BE2C (cell line): ENCODE measurements around the gene LIPK.
"Not testable (repeated sequence)": the region's sequence is repeated elsewhere in the genome, so short reads cannot be mapped to it uniquely, and the experiment has no call there.

Source experiments
- DNase-seq: peaks from one replicate; pipeline ENCODE4 v3.0.0-alpha.2; 2020
- H3K27me3 ChIP-seq: fragments of 250-450 bp; sonication (Bioruptor Pico); 2 replicates; pipeline ENCODE4 v1.5.1; 2020; ENCODE audit warnings: mild to moderate bottlenecking
- H3K36me3 ChIP-seq: fragments of 250-450 bp; sonication (Bioruptor Pico); 2 replicates; pipeline ENCODE4 v1.5.1; 2020; ENCODE audit warnings: mild to moderate bottlenecking
- H3K4me1 ChIP-seq: fragments of 250-450 bp; sonication (Bioruptor Pico); 2 replicates; pipeline ENCODE4 v1.5.1; 2020
- H3K4me3 ChIP-seq: 2 replicates; pipeline ENCODE4 v1.5.1; 2011; ENCODE audit warnings: low read depth, low read length
- H3K9me3 ChIP-seq: fragments of 250-450 bp; sonication (Bioruptor Pico); 2 replicates; pipeline ENCODE4 v1.5.1; 2020
- TF ChIP-seq, protein P1 (sequence below): IDR thresholded peaks from 2 replicates; pipeline ENCODE4 v1.5.1; 2012; ENCODE audit warnings: mild to moderate bottlenecking, low read depth, low read length

Gene LIPK

DNA sequence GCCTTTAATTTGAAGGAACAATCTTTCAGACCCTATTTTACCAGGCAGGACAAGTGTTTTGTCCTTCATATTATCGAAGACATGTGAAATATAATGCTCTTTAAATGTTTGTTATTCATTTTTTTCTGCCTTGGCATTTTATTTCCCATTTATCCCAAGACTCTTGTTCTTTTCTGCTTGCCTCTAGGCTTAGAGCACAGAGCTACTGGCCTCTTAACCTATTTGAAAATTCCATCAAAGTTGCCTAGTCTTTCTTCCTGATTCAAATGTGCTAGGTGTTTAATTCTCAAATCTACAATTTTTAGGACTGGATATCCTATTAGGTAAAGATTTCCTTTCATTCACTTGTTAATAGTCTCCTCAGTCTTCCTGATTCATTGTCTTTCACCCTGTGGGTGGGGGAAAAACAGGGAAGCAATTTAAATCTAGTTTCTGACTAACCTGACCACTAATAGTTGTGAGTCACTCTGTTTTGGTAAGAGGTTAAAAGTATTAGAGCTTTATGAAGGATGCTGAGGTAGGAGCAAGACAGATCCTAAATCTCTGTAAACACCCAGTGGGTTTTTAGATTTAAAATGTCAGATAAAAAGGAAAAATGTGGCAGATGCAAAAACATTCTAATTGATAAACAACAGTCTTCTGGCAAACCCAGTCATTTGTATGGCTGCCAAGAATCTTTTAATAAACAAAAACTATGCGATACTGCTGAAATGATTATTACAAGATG, 1.5 kb downstream of the LIPK start:
- DNase-seq: no peak
- H3K4me1 ChIP-seq: no peaks in the 10 kb centered on the region
- H3K27me3 ChIP-seq: no peaks in the 10 kb centered on the region

DNA sequence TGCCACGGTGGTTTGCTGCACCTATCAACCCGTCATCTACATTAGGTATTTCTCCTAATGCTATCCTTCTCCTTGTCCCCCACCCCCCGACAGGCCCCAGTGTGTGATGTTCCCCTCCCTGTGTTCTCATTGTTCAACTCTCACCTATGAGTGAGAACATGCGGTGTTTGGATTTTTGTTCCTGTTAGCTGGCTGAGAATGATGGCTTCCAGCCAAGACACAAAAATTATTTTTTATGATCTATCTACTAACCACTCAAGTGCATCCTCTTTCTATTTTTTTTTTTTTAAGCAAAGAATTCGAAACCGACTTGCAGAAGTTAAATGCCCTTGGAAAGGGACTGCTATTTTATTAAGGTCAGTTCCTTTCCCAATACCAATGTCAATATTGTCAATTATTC, 3.3 kb downstream of the LIPK start:
- H3K27me3 ChIP-seq, H3K4me1 ChIP-seq, H3K36me3 ChIP-seq, H3K4me3 ChIP-seq, H3K9me3 ChIP-seq, DNase-seq: not testable (repeated sequence)

More for the DNA sequence above, 1.5 kb downstream of the LIPK start:
- Histone ChIP-seq H3K9me3 (no peaks in the 10 kb centered on the region), H3K36me3 (no peaks in the 10 kb centered on the region), H3K4me3 (no peak overlapping the region)
- TF ChIP-seq, protein P1, sequence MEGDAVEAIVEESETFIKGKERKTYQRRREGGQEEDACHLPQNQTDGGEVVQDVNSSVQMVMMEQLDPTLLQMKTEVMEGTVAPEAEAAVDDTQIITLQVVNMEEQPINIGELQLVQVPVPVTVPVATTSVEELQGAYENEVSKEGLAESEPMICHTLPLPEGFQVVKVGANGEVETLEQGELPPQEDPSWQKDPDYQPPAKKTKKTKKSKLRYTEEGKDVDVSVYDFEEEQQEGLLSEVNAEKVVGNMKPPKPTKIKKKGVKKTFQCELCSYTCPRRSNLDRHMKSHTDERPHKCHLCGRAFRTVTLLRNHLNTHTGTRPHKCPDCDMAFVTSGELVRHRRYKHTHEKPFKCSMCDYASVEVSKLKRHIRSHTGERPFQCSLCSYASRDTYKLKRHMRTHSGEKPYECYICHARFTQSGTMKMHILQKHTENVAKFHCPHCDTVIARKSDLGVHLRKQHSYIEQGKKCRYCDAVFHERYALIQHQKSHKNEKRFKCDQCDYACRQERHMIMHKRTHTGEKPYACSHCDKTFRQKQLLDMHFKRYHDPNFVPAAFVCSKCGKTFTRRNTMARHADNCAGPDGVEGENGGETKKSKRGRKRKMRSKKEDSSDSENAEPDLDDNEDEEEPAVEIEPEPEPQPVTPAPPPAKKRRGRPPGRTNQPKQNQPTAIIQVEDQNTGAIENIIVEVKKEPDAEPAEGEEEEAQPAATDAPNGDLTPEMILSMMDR: no peak

DNA sequence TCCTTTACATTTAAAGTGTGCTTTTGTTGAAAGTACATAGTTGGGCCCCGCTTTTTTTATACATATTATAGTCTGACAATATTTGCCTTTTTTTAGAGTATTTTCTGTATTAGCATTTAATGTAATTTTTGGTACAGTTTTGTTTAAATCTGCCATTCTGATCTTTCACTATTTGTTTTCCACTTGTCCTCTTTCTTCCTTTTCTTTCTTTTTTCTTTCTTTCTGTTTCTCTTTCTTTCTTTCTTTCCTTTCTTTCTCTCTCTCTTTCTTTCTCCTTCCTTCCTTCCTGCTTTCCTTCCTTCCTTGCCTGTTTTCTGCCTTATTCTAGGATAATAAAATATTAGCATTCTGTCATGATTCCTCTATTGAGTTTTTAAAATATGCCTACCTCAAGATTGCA, 9.5 kb downstream of the LIPK start:
- no peak for DNase-seq
- Histone ChIP-seq H3K27me3 (no peaks in the 10 kb centered on the region), H3K36me3 (no peaks in the 10 kb centered on the region), H3K4me3 (no peak overlapping the region), H3K4me1 (no peaks in the 10 kb centered on the region), H3K9me3 (no peaks in the 10 kb centered on the region)
- TF ChIP-seq, protein P1: no peak

DNA sequence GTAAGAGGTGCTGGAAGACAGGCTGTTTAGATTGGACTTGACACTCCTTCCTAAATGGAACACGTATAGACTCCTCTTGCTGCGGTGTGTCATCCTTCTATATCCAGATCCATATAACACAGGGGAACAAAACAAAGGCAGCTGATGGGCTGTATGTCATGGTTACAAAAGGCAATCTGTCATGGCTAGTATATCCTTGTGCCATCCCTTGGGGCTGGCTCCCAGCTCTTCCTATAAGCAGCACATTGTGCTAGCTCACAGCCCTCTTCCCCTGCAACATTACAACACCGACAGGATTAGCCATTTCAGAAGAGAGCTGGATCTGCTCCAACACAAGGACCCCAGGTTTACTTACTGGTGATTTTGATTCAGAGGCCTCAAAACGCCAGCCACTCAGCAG, 15.3 kb downstream of the LIPK start:
- Histone ChIP-seq H3K36me3 (no peaks in the 10 kb centered on the region), H3K9me3 (no peaks in the 10 kb centered on the region), H3K4me3 (no peak overlapping the region), H3K4me1 (no peaks in the 10 kb centered on the region), H3K27me3 (no peaks in the 10 kb centered on the region)
- TF ChIP-seq, protein P1: no peak
- no peak for DNase-seq

DNA sequence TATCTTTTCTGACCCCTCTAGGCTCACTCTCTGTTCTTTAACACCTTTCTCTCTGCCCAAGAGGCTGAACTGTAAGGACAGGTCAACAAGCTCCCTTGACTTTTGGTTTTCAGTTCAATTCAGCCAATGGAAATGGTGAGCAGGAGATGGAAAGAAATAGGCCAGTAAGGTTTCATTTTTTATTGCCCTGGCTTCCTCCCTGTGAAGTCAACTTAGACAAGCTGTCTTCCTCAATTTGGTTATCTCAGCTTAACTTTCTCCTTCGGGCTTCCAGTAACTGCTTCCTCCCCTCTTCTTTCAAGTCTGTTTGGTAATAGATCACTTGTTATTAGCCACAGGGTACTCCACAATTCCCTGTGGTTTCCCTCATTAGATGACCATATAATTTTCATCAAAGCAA, 19.7 kb downstream of the LIPK start:
- Histone ChIP-seq H3K4me1 (no peaks in the 10 kb centered on the region), H3K9me3 (no peaks in the 10 kb centered on the region)
- no peak for DNase-seq

DNA sequence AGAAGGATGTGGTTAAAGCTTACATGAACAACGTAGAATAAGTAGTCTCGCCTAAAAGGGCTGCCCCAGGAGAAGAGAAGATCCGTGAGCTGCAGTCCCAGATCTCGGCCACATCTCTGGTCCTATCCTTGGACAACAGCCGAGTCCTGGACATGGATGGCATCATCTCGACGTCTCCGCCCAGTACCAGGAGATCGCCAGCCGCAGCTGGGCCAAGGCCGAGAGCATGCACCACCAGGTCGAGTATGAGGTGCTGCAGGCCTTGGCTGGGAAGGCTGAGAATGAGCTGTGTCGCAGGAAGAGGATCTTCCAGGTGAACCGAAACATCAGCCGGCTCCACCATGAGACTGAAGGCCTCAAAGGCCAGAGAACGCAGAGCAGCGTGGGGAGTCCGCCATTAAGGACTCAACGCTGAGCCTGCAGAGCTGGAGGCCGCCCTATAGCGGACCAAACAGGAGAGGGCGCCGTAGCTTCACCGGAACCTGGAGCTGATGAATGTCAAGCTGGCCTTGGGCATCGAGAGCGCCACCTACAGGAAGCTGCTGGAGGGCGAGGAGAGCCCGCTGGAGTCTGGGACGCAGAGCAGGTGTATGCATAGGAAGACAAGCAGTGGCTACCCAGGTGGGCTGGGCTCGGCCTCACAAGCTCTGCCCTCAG, 22.2 kb downstream of the LIPK start:
- DNase-seq: peak; percentile 45
- Histone ChIP-seq H3K9me3 (no peaks in the 10 kb centered on the region), H3K4me1 (no peaks in the 10 kb centered on the region), H3K36me3 (no peaks in the 10 kb centered on the region), H3K27me3 (no peaks in the 10 kb centered on the region), H3K4me3 (no peak overlapping the region)
- TF ChIP-seq, protein P1: peak; percentile 44

More for the DNA sequence above, 19.7 kb downstream of the LIPK start:
- Histone ChIP-seq H3K36me3 (no peaks in the 10 kb centered on the region), H3K4me3 (no peak overlapping the region), H3K27me3 (no peaks in the 10 kb centered on the region)
- TF ChIP-seq, protein P1: no peak
